Measurements from ENCODE around the gene LCORL.

Gene LCORL

GRCh38 chr4:17958181-17958580 lies 63.4 kb downstream of the LCORL start:
- in situ Hi-C loops (cut with HindIII; ENCODE audit: low pct_ligation_motif_present, low pct_unique_long_range_greater_than_20kb, low sequenced_read_pairs) = no loop called here
- no peak for DNase-seq

- in situ Hi-C loops (cut with HindIII; ENCODE audit: low pct_ligation_motif_present, low pct_unique_long_range_greater_than_20kb, low sequenced_read_pairs) = no loop called here
- no peak for DNase-seq
These were observed 63.9 kb downstream of the LCORL start for GRCh38 chr4:17957688-17958087.

GRCh38 chr4:17956245-17956644 lies 65.3 kb downstream of the LCORL start:
- in situ Hi-C loops (cut with HindIII; ENCODE audit: low pct_ligation_motif_present, low pct_unique_long_range_greater_than_20kb, low sequenced_read_pairs) = no loop called here
- DNase-seq = no peak

GRCh38 chr4:17945303-17945702 lies 76.3 kb downstream of the LCORL start:
- DNase-seq = no peak
- in situ Hi-C loops (cut with HindIII; ENCODE audit: low pct_ligation_motif_present, low pct_unique_long_range_greater_than_20kb, low sequenced_read_pairs) = no loop called here

DNA sequence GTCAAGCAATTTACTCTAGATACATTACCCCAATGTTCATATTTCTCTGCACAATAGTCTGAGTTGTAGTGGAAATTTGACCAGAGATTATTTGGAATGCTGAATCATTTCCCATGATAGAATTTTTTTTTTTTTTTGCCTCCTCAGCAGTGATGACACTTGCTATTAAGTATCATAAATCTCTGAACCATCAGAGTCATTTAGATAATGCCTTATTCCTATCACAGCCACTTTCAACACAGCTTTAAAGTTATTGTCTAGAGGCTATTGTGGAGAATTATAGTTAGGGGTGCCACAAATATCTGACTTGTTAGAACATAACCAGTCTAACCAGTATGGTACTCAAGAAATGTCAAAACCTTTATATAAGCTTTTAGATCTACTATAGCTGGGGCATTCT lies 79.8 kb downstream of the LCORL start:
- DNase-seq = no peak
- in situ Hi-C loops (cut with HindIII; ENCODE audit: low pct_ligation_motif_present, low pct_unique_long_range_greater_than_20kb, low sequenced_read_pairs) = no loop called here

DNA sequence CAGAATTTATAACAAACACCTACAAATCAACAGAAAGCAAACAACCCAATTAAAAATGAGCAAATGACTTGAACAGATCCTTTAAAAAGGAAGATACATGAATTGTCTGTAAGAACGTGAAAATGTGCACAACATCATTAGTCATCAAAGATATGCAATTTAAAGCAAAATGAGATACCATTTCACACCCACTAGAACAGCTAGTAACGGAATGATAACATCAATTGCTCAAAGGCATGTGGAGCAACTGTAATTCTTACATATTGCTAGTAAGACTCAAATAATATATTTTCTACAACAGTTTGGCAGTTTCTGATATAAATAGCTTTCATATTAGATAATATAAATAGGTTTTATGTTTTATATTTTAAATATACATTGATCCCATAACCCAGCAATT lies 82.5 kb downstream of the LCORL start:
- DNase-seq = no peak
- in situ Hi-C loops (cut with HindIII; ENCODE audit: low pct_ligation_motif_present, low pct_unique_long_range_greater_than_20kb, low sequenced_read_pairs) = no loop called here

DNA sequence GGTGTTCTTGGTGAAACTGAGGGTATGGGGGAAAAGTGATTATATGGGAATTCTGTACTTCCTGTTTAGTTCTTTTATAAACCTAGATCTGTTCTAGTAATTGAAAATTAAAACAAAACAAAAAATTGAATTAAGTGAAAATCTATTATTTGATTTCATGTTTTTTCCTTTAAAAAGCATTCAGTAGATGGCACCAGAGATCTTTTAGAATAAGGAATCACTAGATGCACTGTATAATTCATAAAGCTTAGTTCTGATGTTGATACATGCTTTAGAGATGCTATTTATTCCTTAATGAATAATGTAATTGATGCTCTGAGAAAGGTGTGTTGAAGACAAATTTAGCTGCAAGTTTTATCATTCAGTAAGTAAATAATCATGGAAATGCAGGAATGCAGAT lies 87.3 kb downstream of the LCORL start:
- in situ Hi-C loops (cut with HindIII; ENCODE audit: low pct_ligation_motif_present, low pct_unique_long_range_greater_than_20kb, low sequenced_read_pairs) = no loop called here
- no peak for DNase-seq

DNA sequence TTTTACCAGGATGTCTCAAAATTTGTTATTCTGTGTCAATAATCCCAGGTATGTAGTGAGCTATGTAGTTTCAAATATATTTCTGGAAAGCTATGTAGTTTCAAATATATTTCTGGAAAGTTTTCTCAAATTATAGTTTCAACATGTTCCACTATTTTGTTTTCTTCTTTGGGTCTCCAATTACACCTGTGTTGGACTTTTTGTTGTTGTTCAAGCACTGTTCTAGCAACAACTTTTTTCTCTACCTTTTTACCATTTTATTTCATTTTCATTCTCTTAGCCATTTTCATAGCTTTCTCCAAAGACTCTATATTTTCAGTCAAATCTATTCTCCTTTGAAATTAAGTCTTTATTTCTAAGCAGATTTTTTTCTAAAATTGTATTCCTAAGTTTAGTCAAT lies 88.4 kb downstream of the LCORL start:
- peak; percentile 11 for DNase-seq
- in situ Hi-C loops (cut with HindIII; ENCODE audit: low pct_ligation_motif_present, low pct_unique_long_range_greater_than_20kb, low sequenced_read_pairs) = no loop called here

DNA sequence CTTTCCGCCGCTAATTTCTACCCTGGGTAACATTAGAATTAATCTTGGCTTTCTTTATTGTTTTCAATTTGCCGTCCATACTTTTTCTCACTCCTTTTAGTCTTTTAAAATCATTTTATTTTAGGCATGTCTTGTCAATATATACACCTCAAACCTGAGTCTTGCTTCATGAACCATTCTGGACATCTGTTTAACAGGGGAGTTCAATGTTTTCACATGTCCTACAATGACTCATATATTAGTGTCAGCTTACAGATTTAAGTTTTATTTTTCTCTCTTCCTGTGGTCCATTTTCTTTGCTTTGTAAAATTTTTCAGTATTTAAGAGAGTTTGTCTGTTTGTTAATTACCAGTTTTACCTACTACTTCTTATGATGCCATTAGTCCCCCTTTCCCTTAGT lies 89.5 kb downstream of the LCORL start:
- no peak for DNase-seq
- in situ Hi-C loops (cut with HindIII; ENCODE audit: low pct_ligation_motif_present, low pct_unique_long_range_greater_than_20kb, low sequenced_read_pairs) = no loop called here

DNA sequence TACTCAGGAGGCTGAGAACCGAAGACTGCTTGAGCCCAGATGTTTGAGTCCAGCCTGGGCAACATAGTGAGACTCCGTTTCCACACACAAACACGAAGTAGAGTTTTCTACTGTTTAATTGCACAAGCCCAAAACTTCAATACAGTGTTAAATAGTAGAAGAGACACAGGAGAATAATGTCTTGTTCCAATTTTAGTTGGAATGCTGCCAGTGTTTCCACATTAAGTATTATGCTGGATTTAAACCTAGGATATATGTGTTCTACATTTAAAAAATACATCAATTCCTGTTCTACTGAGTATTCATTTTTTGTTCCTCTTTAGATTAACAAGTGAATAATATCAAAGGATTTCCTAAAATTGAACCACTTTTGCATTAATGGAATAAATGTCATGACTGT lies 91.3 kb downstream of the LCORL start:
- DNase-seq = no peak
- in situ Hi-C loops (cut with HindIII; ENCODE audit: low pct_ligation_motif_present, low pct_unique_long_range_greater_than_20kb, low sequenced_read_pairs) = no loop called here

GRCh38 chr4:17924189-17924588 lies 97.4 kb downstream of the LCORL start:
- in situ Hi-C loops (cut with HindIII; ENCODE audit: low pct_ligation_motif_present, low pct_unique_long_range_greater_than_20kb, low sequenced_read_pairs) = no loop called here
- DNase-seq = no peak

GRCh38 chr4:17921451-17921850 lies 100.1 kb downstream of the LCORL start:
- in situ Hi-C loops (cut with HindIII; ENCODE audit: low pct_ligation_motif_present, low pct_unique_long_range_greater_than_20kb, low sequenced_read_pairs) = no loop called here
- peak; percentile 7 for DNase-seq

DNA sequence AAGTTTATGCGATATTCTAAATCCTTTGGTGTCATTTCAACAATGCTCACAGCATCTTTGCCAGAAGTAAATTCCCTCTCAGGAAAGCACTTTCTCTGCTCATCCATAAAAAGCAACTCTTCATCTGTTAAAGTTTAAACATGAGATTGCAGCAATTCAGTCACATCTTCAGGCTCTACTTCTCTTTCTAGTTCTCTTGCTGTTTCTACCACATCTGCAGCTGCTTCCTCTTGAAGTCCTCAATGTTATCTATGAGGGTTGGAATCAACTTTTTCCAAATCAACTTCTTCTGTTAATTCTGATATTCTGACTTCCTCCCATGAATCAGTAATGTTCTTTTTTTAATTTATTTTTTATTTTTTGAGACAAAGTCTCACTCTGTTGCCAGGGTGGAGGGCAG lies 100.9 kb downstream of the LCORL start:
- in situ Hi-C loops (cut with HindIII; ENCODE audit: low pct_ligation_motif_present, low pct_unique_long_range_greater_than_20kb, low sequenced_read_pairs) = no loop called here

DNA sequence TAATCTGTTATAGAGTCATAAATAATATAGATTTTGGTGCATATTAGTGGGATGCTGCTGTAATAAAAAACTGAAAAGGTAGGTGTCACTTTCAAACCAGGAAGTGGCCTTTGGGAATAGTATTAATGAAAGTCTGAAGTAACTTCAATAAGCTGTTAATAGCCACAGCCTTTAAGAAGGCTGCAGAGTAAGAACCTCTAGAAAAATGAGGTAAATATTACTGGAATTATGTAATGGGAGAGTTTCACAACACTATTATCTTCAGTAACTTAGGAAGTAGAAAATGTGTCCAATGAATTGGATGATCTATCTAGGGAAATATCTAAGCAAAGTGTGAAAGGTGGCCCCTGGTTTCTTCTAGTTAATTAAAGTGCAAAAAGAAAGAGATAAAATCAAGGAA lies 106.1 kb downstream of the LCORL start:
- in situ Hi-C loops (cut with HindIII; ENCODE audit: low pct_ligation_motif_present, low pct_unique_long_range_greater_than_20kb, low sequenced_read_pairs) = no loop called here
- no peak for DNase-seq

More for the DNA sequence above, 100.9 kb downstream of the LCORL start:
- peak; percentile 0 for DNase-seq

DNA sequence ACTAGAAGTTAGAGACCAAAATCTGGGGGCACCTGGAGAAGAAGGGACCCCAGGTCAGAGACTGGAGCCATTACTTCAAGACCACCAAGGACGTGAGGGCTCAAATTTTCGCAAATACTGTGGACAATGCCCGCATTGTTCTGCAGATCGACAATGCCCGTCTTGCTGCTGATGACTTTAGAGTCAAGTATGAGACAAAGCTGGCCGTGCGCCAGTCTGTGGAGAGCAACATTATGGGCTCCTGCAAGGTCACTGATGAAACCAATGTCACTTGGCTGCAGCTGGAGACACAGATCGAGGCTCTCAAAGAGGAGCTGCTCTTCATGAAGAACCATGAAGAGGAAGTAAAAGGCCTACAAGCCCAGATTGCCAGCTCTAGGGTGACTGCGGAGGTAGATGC lies 109.5 kb downstream of the LCORL start:
- DNase-seq = no peak
- in situ Hi-C loops (cut with HindIII; ENCODE audit: low pct_ligation_motif_present, low pct_unique_long_range_greater_than_20kb, low sequenced_read_pairs) = no loop called here

DNA sequence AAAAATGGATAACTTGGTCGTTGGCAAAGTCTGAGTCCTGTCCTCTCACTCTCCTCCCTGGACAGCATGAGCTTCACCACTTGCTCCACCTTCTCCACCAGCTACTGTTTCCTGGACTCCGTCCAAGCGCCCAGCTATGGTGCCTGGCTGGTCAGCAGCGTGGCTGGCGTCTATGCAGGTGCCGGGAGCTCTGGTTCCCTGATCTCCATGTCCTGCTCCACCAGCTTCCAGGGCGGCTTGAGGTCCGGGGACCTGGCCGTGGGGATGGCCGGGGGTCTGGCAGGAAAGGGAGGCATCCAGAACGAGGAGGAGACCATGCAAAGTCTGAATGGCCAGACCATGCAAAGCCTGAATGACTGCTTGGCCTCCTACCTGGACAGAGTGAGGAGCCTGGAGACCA lies 109.9 kb downstream of the LCORL start:
- in situ Hi-C loops (cut with HindIII; ENCODE audit: low pct_ligation_motif_present, low pct_unique_long_range_greater_than_20kb, low sequenced_read_pairs) = no loop called here
- no peak for DNase-seq

DNA sequence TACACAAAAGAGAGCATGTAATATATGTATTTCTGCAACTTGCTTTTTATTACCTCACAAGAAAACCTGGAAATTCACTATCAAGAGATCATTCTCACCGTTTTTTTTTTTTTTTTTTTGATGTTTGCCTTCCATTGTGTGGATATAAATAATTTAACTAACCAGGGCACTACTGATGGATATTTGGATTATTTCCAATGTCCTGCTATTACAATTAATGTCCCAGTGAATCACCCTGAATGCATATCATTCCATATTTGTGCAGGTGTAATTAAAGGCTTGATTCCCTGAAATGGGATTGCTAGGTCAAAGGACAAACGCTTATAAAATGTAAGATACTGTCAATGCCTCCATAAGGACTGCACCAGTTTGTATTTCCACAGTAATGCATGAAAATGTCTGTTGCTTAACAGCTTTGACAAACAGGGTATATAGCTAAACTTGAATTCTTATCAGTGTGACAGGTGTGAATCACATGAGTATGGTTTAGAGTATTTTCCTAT lies 123.0 kb downstream of the LCORL start:
- no peak for DNase-seq
- in situ Hi-C loops (cut with HindIII; ENCODE audit: low pct_ligation_motif_present, low pct_unique_long_range_greater_than_20kb, low sequenced_read_pairs) = no loop called here

- no peak for DNase-seq
- in situ Hi-C loops (cut with HindIII; ENCODE audit: low pct_ligation_motif_present, low pct_unique_long_range_greater_than_20kb, low sequenced_read_pairs) = no loop called here
These were observed 126.1 kb downstream of the LCORL start for GRCh38 chr4:17895481-17895880.

DNA sequence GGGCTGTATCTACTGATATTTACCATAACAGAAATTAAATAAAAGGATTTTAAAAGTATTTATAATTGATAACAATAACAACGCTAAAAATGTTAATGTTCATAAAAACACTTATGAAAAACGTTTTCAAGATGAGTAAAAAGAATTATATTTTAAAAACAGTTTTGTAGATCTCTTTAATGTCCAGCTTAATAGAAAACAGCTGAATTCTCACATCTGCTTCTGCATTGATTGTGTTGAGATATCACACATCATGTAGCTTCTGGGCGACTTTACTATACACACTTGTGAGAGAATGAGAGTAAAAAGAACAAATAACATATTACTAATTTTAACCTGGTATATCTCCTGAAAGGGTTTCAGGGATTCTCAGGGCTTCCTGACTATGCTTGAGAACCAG lies 127.1 kb downstream of the LCORL start:
- in situ Hi-C loops (cut with HindIII; ENCODE audit: low pct_ligation_motif_present, low pct_unique_long_range_greater_than_20kb, low sequenced_read_pairs) = no loop called here
- DNase-seq = no peak

GRCh38 chr4:17889692-17890091 lies 131.9 kb downstream of the LCORL start:
- in situ Hi-C loops (cut with HindIII; ENCODE audit: low pct_ligation_motif_present, low pct_unique_long_range_greater_than_20kb, low sequenced_read_pairs) = no loop called here

GRCh38 chr4:17884511-17884910 lies 137.0 kb downstream of the LCORL start:
- in situ Hi-C loops (cut with HindIII; ENCODE audit: low pct_ligation_motif_present, low pct_unique_long_range_greater_than_20kb, low sequenced_read_pairs) = no loop called here
- no peak for DNase-seq

More at GRCh38 chr4:17889692-17890091, 131.9 kb downstream of the LCORL start:
- no peak for DNase-seq
